NCI-H460 (cell line): ENCODE data around the gene UBN2. TPM values are rescaled to one million over a fixed set of nuclear protein-coding genes. Genes with fewer than 3 reads are reported as not detected.
A peak's percentile ranks its signal among the peaks of the same experiment; 100 is the strongest.
"Not testable (repeated sequence)": the region's sequence is repeated elsewhere in the genome, so short reads cannot be mapped to it uniquely, and the experiment has no call there.

Experiments used
- DNase-seq: peaks from one replicate; pipeline ENCODE4 v3.0.0-alpha.2; 2016; ENCODE audit warnings: low read depth; ENCODE audit errors: extremely low read depth
- polyA plus RNA-seq: library from polyadenylated mRNA; depleted of rRNA; stranded (reverse); fragments of >200 nt; gene quantifications from 2 replicates; pipeline ENCODE4 v1.2.3, GENCODE V29; 2014; cell fraction: nucleus; rRNA removed
- total RNA-seq: library from RNA; depleted of rRNA; stranded (reverse); fragments of >200 nt; shearing (Covaris generic); gene quantifications from 2 replicates; pipeline ENCODE4 v1.2.3, GENCODE V29; 2014; rRNA removed

UBN2 gene
- total RNA-seq: 5.4 and 6.5 TPM in 2 replicates
- polyA plus RNA-seq: 5.4 and 5.9 TPM in 2 replicates

DNA sequence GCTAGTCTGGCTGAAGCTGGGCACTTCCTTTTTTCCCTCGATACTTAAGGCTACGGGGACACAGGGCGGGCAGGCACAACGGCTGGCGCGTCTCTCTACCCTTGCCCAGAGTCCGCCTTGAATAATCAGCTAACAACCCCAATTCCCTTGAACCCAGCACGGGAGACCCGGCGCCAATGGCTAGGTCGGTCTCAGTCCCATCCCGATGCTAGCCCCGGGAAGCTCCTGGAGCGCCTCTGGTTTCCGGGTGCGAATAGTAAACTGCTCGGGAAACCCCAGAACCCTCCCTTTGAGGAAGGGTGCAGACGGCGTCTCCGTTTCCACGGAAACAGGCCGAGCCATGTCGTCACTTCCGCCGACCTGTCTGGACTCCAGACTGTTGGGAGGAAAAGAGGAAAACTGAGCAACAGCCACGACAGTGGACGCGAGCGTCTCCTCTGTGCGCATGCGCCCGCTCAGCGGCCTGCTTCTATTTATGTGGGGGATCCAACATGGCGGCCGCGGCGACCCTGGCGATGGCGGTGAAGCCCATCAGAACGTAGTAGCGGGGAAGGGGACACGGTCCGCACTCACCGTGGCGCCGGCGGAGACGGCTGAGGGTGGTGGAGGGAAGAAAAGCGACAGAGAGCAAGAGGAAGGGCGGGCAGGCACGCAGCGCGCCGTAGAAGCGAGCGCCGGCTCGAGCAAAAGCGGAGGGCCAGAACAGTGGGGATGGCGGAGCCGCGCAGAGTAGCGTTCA, at the start of gene UBN2:
UBN2 (plus strand) TSS at position 464 of the 739 bp plus-strand sequence; CDS start at position 712, 248 bp downstream.
- peak; percentile 94 for DNase-seq

DNA sequence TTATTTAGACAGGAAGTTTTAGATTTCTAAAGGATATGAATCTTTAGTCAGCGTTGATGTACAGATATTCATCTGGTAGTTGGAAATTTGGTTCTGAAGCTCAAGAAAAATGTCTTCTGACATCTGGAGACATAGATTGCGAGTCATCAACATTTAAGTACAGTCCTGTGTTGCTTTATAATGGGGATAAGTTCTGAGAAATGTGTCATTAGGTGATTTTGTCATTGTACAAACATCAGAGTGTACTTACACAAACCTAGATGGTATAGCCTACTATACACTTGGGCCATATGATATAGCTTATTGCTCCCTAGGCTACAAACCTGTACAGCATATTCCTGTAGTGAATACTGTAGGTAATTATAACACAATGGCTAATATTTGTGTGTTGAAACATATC, 49.6 kb upstream of the UBN2 start:
- no peak for DNase-seq

DNA sequence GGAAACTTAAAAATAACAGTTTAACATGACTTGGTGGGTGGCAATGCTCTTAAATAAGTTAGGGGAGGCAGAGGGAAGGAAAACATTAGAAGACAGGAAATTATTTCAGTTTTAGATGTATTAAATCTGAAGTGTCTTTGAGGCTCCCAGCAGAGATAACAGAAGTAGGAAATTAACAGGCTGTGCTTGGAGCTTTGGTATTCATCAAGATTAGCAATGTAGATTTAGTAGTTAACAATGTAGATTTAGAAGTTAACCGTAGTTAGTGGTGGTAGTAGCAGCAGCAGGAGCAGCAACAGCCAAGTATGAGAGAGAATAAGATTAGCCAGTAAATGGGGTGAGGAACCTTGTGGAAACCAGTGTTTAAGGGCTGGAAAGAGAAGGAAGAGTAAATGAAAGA, 48.7 kb upstream of the UBN2 start:
- DNase-seq: no peak

DNA sequence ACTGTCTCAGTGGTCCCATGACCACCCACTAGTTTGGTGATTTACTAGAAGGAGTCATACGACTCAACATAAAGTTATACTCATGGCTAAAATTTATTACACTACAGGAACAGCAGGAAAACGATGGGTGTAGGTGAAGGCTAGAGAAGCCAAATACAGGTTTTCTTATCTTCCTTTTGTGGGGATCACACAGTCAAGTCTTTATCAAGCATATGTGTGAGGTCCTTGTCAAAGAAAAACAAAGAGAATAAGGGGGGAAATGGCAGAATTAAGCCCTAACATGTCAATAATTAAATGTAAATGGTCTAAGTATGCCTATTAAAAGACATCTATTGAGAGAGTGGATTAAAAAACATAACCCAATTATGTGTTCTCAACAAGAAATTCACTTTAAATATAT, 47.8 kb upstream of the UBN2 start:
- no peak for DNase-seq

DNA sequence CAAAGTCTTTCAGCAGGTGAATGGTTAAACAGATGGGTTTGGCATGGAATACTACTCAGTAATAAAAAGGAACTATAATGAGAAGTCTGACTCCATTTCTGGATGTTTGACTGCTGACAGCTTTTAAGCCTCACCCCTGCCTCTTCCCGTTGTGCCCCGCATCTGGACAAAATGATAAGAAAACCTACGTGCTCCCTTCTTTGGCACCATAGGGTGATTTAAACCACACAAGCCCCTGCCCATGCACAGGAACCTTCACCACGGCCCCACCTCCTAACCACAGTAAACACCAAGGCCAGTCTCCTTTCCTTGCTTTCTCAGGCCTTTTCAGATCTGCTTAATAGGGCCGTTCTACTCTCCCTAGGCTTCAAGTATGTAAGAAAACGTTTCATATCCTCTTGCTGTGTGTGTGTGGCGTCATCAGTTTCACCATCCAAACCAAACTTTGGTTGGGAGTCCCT, 47.1 kb upstream of the UBN2 start:
- DNase-seq: no peak

DNA sequence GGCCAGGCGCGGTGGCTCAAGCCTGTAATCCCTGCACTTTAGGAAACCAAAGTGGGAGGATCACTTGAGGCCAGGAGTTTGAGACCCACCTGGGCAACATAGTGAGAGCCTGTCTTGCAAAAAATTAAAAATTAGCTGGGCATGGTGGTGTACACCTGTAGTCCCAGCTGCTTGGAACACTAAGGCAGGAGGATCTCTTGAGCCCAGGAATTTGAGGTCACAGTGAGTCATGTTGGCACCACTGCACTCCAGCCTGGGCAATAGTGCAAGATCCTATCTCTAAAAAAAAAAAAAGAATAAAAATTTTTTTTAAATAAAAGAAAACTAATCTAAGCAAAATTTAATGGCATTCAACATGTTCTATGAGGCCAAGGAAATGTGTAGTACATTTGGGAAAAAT, 44.9 kb upstream of the UBN2 start:
- DNase-seq: no peak

DNA sequence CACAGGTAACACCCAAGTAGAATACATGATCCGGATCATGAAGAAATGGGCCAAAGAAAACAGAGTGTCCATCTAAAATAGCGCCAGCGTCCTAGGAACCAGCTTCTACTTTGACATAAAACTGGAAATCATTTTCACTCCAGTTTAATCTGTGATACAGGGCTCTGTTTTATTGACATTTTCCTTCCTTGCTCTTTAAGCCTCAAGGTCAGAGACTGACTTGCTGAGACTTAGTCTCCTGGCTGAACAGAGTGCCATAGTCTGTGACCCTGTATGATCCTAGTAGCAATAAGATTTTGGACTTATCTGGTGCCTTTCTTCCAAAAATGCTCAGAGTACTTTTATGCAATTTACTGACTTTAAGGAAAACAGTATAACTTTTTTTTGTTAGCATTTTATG, 41.7 kb upstream of the UBN2 start:
- DNase-seq: no peak

DNA sequence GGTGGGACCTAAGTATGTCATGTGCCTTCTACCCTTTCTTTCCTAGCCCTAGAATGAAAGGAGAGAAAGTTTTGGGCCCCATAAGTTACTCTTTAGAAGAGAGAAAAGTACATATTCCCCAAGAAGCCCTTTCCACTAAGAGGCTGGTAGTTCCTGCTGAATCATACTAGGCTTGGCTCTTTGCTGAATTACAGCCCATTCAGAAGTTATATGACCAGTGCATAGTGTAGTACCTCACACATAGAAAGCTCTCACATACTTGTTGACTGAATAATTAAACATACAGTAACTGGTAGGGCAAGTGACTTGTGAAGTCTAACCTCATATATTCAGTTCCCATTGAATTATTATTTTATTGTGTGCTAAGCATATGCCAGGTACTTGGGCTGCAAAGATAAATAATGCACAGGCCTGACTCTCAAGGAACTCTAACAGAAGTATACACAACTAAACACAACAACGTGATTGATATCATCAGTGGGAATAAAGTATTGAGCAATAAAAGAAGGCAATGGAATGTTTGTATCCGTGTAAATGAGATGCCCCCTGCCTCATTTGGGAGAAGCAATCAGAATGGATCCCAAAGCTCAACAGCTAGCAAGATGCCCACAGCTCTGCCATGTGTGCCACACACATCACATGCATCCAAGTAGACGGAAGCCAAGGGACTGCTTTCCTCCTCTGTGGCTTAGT, 38.9 kb upstream of the UBN2 start:
- no peak for DNase-seq

DNA sequence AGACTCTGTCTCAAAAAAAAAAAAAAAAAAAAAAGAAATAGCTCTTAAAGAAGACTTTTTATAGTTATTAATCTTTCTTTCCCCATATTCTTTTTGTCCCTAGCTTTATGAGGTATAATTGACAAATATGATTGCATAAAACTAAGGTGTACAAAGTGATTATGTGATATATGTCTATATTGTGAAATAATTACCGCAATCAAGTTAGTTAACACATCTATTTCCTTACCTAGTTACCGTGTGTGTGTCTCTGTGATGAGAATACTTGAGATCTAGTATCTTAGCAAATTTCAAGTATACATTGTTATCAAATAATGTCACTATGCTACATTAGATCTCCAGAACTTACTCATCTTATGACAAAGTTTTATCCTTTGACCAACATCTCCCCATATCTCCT, 30.7 kb upstream of the UBN2 start:
- DNase-seq: no peak

DNA sequence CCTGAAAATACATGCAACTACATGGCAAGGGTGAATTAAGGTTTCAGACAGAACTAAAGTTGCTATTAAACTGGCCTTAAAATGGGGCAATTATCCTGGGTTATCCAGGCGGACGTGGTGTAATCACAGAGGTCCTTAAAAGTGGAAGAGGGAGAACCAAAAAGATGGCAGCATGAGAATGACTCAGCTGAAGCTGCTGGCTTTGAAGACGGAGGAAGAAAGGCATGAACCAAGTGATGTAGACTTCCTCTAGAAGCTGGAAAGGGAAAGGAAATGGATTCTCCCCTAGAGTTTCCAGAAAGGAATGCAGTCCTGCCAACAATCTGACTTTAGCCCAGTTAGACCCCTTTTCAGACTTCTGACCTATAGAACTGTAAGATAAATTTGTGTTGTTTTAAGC, 27.0 kb upstream of the UBN2 start:
- no peak for DNase-seq

DNA sequence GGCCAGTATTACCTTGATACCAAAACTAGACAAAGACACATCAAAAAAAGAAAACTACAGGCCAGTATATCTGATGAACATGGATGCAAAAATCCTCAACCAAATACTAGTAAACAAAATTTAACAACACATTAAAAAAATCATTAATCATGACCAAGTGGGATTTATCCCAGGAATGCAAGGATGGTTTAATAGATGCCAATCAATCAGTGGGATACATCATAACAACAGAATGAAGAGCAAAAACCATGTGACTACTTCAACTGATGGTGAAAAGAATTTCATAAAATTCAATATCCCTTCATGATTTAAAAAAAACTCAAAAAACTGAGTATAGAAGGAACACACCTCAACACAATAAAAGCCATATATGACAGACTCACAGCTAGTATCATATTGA, 25.2 kb upstream of the UBN2 start:
- no peak for DNase-seq

DNA sequence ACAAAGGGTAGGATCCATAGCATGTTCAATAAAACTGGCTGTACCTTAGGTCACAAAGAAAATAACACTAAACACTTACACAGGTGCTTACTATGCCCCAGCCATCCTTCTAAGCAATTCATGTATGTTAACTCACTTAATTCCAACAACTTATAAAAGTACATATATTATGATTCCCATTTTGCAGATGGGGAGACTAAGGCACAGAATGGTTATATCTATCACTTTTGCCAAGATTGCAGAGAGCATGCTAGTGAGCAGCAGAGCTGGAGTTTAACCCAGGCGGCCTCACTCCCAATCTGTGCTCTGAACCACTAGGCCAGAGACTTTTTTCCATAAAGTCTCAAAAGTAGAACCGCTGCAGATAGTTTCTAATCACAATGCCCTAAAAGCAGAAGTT, 18.9 kb upstream of the UBN2 start:
- DNase-seq: no peak

DNA sequence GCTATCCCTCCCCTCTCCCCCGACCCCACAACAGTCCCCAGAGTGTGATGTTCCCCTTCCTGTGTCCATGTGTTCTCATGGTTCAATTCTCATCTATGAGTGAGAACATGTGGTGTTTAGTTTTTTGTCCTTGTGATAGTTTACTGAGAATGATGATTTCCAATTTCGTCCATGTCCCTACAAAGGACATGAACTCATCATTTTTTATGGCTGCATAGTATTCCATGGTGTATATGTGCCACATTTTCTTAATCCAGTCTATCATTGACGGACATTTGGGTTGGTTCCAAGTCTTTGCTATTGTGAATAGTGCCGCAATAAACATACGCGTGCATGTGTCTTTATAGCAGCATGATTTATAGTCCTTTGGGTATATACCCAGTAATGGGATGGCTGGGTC, 17.5 kb upstream of the UBN2 start:
- DNase-seq: not testable (repeated sequence)

DNA sequence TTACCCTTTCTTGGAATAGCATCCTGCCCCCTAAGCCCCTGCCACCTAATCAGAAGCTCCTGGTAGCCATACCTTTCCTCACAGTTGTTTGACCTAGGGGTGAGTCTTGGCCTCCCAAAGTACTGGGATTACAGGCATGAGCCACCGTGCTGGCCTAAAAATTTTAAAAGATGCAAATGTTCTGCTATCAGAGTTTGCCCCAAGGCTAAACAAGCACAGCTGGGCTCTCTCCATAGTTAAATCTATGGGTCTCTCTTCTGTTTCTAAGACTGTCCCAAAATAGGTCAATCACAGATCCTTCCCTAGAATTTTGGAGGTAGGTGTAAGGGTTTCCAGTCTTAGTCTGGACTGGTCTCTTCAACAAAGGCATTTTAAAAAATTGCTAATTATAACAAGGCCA, 12.9 kb upstream of the UBN2 start:
- DNase-seq: no peak

DNA sequence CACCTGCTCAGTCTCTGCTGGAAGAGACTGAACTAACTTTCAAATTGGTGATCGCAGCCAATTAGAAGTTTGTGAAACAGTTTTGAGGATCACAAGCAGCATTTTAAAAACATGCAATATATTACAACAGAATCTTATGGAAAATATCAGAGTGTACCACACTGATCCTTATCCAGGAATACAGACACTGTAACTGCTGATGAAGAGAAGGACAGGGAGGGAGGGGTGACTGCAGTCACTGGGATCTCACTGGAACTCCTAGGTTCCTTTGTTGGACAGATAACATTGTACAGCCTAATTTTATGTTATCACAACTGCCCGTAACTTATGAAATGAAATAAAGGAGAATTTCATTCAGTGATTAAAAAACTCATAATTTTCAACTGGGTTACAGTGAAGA, 6.8 kb upstream of the UBN2 start:
- no peak for DNase-seq

DNA sequence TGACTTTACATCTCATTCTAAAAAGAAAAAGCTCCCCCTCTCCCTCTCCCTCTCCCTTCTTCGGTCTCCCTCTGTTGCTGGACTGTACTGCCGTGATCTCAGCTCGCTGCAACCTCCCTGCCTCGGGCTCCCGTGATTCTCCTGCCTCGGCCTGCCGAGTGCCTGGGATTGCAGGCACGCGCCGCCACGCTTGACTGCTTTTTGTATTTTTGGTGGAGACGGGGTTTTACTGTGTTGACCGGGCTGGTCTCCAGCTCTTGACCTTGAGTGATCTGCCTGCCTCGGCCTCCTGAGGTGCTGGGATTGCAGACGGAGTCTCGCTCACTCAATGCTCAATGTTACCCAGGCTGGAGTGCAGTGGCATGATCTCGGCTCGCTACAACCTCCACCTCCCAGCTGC, 6.2 kb upstream of the UBN2 start:
- not testable (repeated sequence) for DNase-seq

DNA sequence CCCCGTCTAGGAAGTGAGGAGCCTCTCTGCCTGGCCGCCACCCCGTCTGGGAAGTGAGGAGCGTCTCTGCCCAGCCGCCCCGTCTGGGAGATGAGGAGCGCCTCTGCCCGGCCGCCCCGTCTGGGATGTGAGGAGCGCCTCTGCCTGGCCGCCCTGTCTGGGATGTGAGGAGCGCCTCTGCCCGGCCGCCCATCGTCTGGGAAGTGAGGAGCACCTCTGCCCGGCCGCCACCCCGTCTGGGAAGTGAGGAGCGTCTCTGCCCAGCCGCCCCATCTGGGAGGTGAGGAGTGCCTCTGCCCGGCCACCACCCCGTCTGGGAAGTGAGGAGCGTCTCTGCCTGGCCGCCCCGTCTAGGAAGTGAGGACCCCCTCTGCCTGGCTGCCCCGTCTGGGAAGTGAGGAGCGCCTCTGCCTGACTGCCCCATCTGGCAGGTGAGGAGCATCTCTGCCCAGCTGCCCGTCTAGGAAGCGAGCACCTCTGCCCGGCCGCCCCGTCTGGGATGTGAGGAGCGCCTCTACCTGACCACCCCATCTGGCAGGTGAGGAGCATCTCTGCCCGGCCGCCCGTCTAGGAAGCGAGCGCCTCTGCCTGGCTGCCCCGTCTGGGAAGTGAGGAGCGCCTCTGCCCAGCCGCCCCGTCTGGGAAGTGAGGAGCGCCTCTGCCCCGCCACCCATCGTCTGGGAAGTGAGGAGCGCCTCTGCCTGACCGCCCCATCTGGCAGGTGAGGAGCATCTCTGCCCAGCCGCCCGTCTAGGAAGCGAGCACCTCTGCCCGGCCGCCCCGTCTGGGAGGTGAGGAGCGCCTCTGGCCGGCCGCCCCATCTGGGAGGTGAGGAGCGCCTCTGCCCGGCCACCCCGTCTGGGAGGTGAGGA, 5.5 kb upstream of the UBN2 start:
- DNase-seq: not testable (repeated sequence)

DNA sequence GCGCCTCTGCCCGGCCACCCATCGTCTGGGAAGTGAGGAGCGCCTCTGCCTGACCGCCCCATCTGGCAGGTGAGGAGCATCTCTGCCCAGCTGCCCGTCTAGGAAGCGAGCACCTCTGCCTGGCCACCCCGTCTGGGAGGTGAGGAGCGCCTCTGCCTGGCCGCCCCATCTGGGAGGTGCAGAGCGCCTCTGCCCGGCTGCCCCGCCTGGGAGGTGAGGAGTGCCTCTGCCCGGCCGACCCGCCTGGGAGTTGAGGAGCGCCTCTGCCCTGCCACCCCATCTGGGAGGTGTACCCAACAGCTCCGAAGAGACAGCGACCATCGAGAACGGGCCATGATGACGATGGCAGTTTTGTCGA, 4.9 kb upstream of the UBN2 start:
- not testable (repeated sequence) for DNase-seq

DNA sequence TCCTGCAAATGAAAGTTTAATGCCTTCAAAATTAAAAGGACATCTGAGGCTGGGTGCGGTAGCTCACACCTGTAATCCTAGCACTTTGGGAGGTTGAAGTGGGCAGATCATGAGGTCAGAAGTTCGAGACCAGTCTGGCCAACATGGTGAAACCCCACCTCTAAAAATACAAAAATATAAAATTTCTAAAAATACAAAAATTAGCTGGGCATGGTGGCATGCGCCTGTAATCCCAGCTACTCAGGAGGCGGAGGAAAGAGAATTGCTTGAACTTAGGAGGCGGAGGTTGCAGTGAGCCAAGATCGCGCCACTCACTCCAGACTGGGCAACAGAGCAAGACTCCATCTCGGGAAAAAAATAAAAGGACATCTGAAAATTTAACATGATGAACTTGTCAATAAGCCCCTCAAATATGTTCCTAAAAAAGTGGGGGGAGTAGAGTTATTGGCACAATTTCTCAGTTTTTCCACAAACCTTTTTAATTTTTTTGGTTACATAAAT, 4.0 kb upstream of the UBN2 start:
- DNase-seq: not testable (repeated sequence)

DNA sequence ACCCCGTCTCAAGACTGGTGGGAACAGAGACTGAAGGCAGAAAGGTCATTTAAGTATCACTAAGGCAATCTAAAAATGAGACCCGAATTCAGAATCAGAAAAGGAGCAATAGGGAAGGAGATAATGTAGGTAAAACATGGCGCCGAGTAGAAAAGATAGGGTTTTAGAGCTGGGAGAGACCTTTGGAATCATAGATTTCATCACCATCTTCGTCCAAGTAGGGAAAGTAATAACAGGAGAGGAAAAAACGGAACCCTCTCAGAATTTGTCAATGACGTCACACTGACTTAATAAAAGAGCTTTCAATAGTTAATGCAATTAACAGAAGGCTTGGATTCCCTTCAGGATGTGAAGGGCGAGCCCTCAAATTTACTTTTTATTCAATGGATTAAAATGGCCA, 1.0 kb upstream of the UBN2 start:
- DNase-seq: no peak

DNA sequence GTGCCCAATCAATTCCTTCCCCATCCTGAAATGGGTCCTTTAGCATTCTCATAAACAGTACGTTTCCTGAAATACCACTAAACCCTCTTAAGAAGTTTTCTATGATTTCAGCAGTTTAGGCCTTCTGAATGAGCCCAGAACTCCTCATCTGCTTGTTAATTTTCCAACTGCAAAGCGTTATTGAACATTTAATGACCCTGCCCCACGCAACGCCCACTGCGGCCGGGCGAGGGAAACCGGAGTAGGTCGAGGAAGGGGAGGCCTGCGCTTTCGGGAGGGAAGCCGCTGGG, 608 bp upstream of the UBN2 start:
- DNase-seq: no peak
